Amniotic stem cell (primary cell): ENCODE data around the gene ZNF853.
"Not testable (repeated sequence)": the region's sequence is repeated elsewhere in the genome, so short reads cannot be mapped to it uniquely, and the experiment has no call there.

Experiments used
- DNase-seq: peaks from one replicate; lab custom pipeline; 2025; lab: John Stamatoyannopoulos, UW

Gene ZNF853

GRCh38 chr7:6614953-6615722 is at the start of gene ZNF853:
TSS of gene ZNF853 (plus strand) at chr7:6615610. CDS start at chr7:6616175, 565 bp downstream.
- DNase-seq: no peak

GRCh38 chr7:6565655-6566054 is 49.8 kb upstream of the ZNF853 start:
- no peak for DNase-seq

- DNase-seq: no peak
Measured at GRCh38 chr7:6567886-6568285, 47.5 kb upstream of the ZNF853 start.

GRCh38 chr7:6571160-6571779 is 44.1 kb upstream of the ZNF853 start:
- DNase-seq: no peak

- no peak for DNase-seq
Measured at GRCh38 chr7:6575281-6576023, 40.0 kb upstream of the ZNF853 start.

GRCh38 chr7:6576024-6576866 is 39.2 kb upstream of the ZNF853 start:
- DNase-seq: no peak

GRCh38 chr7:6576867-6577368 is 38.5 kb upstream of the ZNF853 start:
- not testable (repeated sequence) for DNase-seq

- DNase-seq: peak; percentile 51
Measured at GRCh38 chr7:6577369-6578113, 37.9 kb upstream of the ZNF853 start, which contains the start of gene ZDHHC4. TSS of gene ZDHHC4 (plus strand) at chr7:6577454. CDS start at chr7:6580562, 3,108 bp downstream.

- DNase-seq: no peak
Measured at GRCh38 chr7:6578114-6579084, 37.0 kb upstream of the ZNF853 start.

GRCh38 chr7:6579446-6579845 is 36.0 kb upstream of the ZNF853 start:
- no peak for DNase-seq

GRCh38 chr7:6585746-6586432 is 29.5 kb upstream of the ZNF853 start:
- DNase-seq: not testable (repeated sequence)

GRCh38 chr7:6588566-6588965 is 26.8 kb upstream of the ZNF853 start:
- DNase-seq: no peak

- DNase-seq: no peak
Measured at GRCh38 chr7:6589151-6589828, 26.1 kb upstream of the ZNF853 start.

- DNase-seq: peak; percentile 50
Measured at GRCh38 chr7:6589829-6590644, 25.4 kb upstream of the ZNF853 start, which contains the start of gene INTS15. TSS of gene INTS15 (plus strand) at chr7:6590021. CDS start at chr7:6590284, 263 bp downstream.

GRCh38 chr7:6590645-6591110 is 24.7 kb upstream of the ZNF853 start:
- DNase-seq: no peak

GRCh38 chr7:6600093-6600492 is 15.3 kb upstream of the ZNF853 start:
- DNase-seq: no peak

- no peak for DNase-seq
Measured at GRCh38 chr7:6604458-6604857, 11.0 kb upstream of the ZNF853 start.
